Measurements from ENCODE around the gene MMP3.

GRCh38 chr11:102806296-102806695, 37.1 kb downstream of the MMP3 start:
- no peak for TF ChIP-seq CTCF (conservative IDR thresholded peaks at IDR 0.05)
- no peak for TF ChIP-seq ZFX (IDR thresholded peaks at IDR 0.05)

All from C4-2B (cell line).